ENCODE results near the gene RPTOR.

The RPTOR gene

GRCh38 chr17:80653856-80654255, 109.2 kb downstream of the RPTOR start:
- ChIA-PET POLR2A (no interaction called here), CTCF (no interaction called here)
- H3K9me3 ChIP-seq (ENCODE audit: control insufficient read depth, insufficient read depth, low read depth, low read length), result no peaks in the 10 kb centered on the region
- H3K27ac ChIP-seq (ENCODE audit: extremely low read depth, low read depth, low read length), result no peak overlapping the region
- peaks cover 9% of the 10 kb centered on the region for H3K4me1 ChIP-seq (ENCODE audit: control insufficient read depth, insufficient read depth, low read length)
- H3K4me3 ChIP-seq (ENCODE audit: low read depth, low read length), result no peak overlapping the region
- no peaks in the 10 kb centered on the region for H3K36me3 ChIP-seq (ENCODE audit: control insufficient read depth in 2 of 2, insufficient read depth in 1 of 2, low read length in 2 of 2)
- TF ChIP-seq ZNF138 (tag by site-specific recombination; IDR thresholded peaks at IDR 0.05; ENCODE audit: borderline replicate concordance) (no peak), ATF2 (tag by site-specific recombination; IDR thresholded peaks at IDR 0.05; ENCODE audit: low read depth) (no peak), KLF10 (tag by site-specific recombination; IDR thresholded peaks at IDR 0.05) (no peak), GFI1B (tag by site-specific recombination; IDR thresholded peaks at IDR 0.05) (no peak), ZNF350 (tag by site-specific recombination; IDR thresholded peaks at IDR 0.05) (no peak), CTCF (tag by site-specific recombination; IDR thresholded peaks at IDR 0.05) (no peak), ZFP37 (tag by site-specific recombination; IDR thresholded peaks at IDR 0.05) (no peak), INSM2 (tag by site-specific recombination; IDR thresholded peaks at IDR 0.05) (no peak), ZNF658 (tag by site-specific recombination; IDR thresholded peaks at IDR 0.05) (no peak), ZNF521 (tag by site-specific recombination; IDR thresholded peaks at IDR 0.05) (no peak), ZBTB49 (tag by site-specific recombination; IDR thresholded peaks at IDR 0.05; ENCODE audit: low read depth) (no peak), ZNF580 (tag by site-specific recombination; IDR thresholded peaks at IDR 0.05) (no peak)

- Histone ChIP-seq H3K9me3 (ENCODE audit: control insufficient read depth, insufficient read depth, low read depth, low read length) (no peaks in the 10 kb centered on the region), H3K4me1 (ENCODE audit: control insufficient read depth, insufficient read depth, low read length) (no peaks in the 10 kb centered on the region), H3K4me3 (ENCODE audit: low read depth, low read length) (no peak overlapping the region), H3K27ac (ENCODE audit: extremely low read depth, low read depth, low read length) (no peak overlapping the region), H3K36me3 (ENCODE audit: control insufficient read depth in 2 of 2, insufficient read depth in 1 of 2, low read length in 2 of 2) (no peaks in the 10 kb centered on the region)
- CTCF ChIA-PET, result interaction anchor here (0.6 kb wide), 1 partner anchor 573 kb away, joined by 3 read pairs; no protein-coding TSS in a partner anchor
- POLR2A ChIA-PET, result no interaction called here
- TF ChIP-seq ZNF19 (tag by site-specific recombination; IDR thresholded peaks at IDR 0.05; ENCODE audit: low read depth) (no peak), SCRT2 (tag by site-specific recombination; IDR thresholded peaks at IDR 0.05) (peak; percentile 83), ZNF626 (tag by site-specific recombination; IDR thresholded peaks at IDR 0.05) (no peak), ZNF629 (tag by site-specific recombination; IDR thresholded peaks at IDR 0.05) (no peak), ZBTB10 (tag by site-specific recombination; IDR thresholded peaks at IDR 0.05) (no peak), ZNF202 (tag by site-specific recombination; IDR thresholded peaks at IDR 0.05; ENCODE audit: borderline replicate concordance) (no peak), INSM2 (tag by site-specific recombination; IDR thresholded peaks at IDR 0.05) (no peak), SCRT1 (tag by site-specific recombination; IDR thresholded peaks at IDR 0.05; ENCODE audit: borderline replicate concordance) (peak; percentile 65), KLF7 (tag by site-specific recombination; IDR thresholded peaks at IDR 0.05; ENCODE audit: borderline replicate concordance) (no peak), WT1 (tag by site-specific recombination; IDR thresholded peaks at IDR 0.05) (no peak), ZNF26 (tag by site-specific recombination; IDR thresholded peaks at IDR 0.05) (no peak)
Observed at GRCh38 chr17:80655608-80656007, 111.0 kb downstream of the RPTOR start.
